ENCODE data around the gene CNMD.

CNMD gene

GRCh38 chr13:52739468-52740071, at the start of gene CNMD:
CNMD (minus strand) TSS chr13:52739820; CDS start chr13:52739701, 119 bp downstream.
- Histone ChIP-seq H3K36me3 (ENCODE audit: control insufficient read depth, insufficient read depth, low read length) (no peaks in the 10 kb centered on the region), H3K9me3 (ENCODE audit: control insufficient read depth, low read length) (no peaks in the 10 kb centered on the region), H3K4me3 (ENCODE audit: low read length) (no peak within 1 kb of the TSS), H3K27me3 (ENCODE audit: control insufficient read depth, insufficient read depth, low read length) (peaks cover 37% of the 10 kb centered on the region), H3K4me1 (ENCODE audit: control insufficient read depth, insufficient read depth, low read length) (peaks cover 12% of the 10 kb centered on the region), H3K9ac (ENCODE audit: low read length) (no peak within 1 kb of the TSS)

GRCh38 chr13:52788011-52788410, 48.4 kb upstream of the CNMD start:
- Histone ChIP-seq H3K27me3 (ENCODE audit: control insufficient read depth, insufficient read depth, low read length) (no peaks in the 10 kb centered on the region), H3K9ac (ENCODE audit: low read length) (no peak overlapping the region), H3K9me3 (ENCODE audit: control insufficient read depth, low read length) (no peaks in the 10 kb centered on the region), H3K36me3 (ENCODE audit: control insufficient read depth, insufficient read depth, low read length) (no peaks in the 10 kb centered on the region), H3K4me1 (ENCODE audit: control insufficient read depth, insufficient read depth, low read length) (no peaks in the 10 kb centered on the region), H3K4me3 (ENCODE audit: low read length) (no peak overlapping the region)

- Histone ChIP-seq H3K9ac (ENCODE audit: low read length) (no peak overlapping the region), H3K27me3 (ENCODE audit: control insufficient read depth, insufficient read depth, low read length) (no peaks in the 10 kb centered on the region), H3K36me3 (ENCODE audit: control insufficient read depth, insufficient read depth, low read length) (no peaks in the 10 kb centered on the region), H3K9me3 (ENCODE audit: control insufficient read depth, low read length) (no peaks in the 10 kb centered on the region), H3K4me3 (ENCODE audit: low read length) (no peak overlapping the region), H3K4me1 (ENCODE audit: control insufficient read depth, insufficient read depth, low read length) (no peaks in the 10 kb centered on the region)
Observed at GRCh38 chr13:52787235-52787634, 47.6 kb upstream of the CNMD start.

- no peaks in the 10 kb centered on the region for H3K9me3 ChIP-seq (ENCODE audit: control insufficient read depth, low read length)
- no peaks in the 10 kb centered on the region for H3K36me3 ChIP-seq (ENCODE audit: control insufficient read depth, insufficient read depth, low read length)
- H3K9ac ChIP-seq (ENCODE audit: low read length) = no peak overlapping the region
- no peaks in the 10 kb centered on the region for H3K4me1 ChIP-seq (ENCODE audit: control insufficient read depth, insufficient read depth, low read length)
- H3K27me3 ChIP-seq (ENCODE audit: control insufficient read depth, insufficient read depth, low read length) = no peaks in the 10 kb centered on the region
- H3K4me3 ChIP-seq (ENCODE audit: low read length) = no peak overlapping the region
Observed at GRCh38 chr13:52786766-52787165, 47.1 kb upstream of the CNMD start.

- Histone ChIP-seq H3K9ac (ENCODE audit: low read length) (no peak overlapping the region), H3K4me1 (ENCODE audit: control insufficient read depth, insufficient read depth, low read length) (no peaks in the 10 kb centered on the region), H3K4me3 (ENCODE audit: low read length) (no peak overlapping the region), H3K9me3 (ENCODE audit: control insufficient read depth, low read length) (no peaks in the 10 kb centered on the region), H3K27me3 (ENCODE audit: control insufficient read depth, insufficient read depth, low read length) (no peaks in the 10 kb centered on the region), H3K36me3 (ENCODE audit: control insufficient read depth, insufficient read depth, low read length) (no peaks in the 10 kb centered on the region)
Observed at GRCh38 chr13:52785739-52786138, 46.1 kb upstream of the CNMD start.

- Histone ChIP-seq H3K27me3 (ENCODE audit: control insufficient read depth, insufficient read depth, low read length) (no peaks in the 10 kb centered on the region), H3K4me1 (ENCODE audit: control insufficient read depth, insufficient read depth, low read length) (no peaks in the 10 kb centered on the region), H3K36me3 (ENCODE audit: control insufficient read depth, insufficient read depth, low read length) (no peaks in the 10 kb centered on the region), H3K9ac (ENCODE audit: low read length) (no peak overlapping the region), H3K4me3 (ENCODE audit: low read length) (no peak overlapping the region), H3K9me3 (ENCODE audit: control insufficient read depth, low read length) (no peaks in the 10 kb centered on the region)
Observed at GRCh38 chr13:52784591-52785340, 45.1 kb upstream of the CNMD start.

- Histone ChIP-seq H3K9ac (ENCODE audit: low read length) (no peak overlapping the region), H3K4me3 (ENCODE audit: low read length) (no peak overlapping the region), H3K9me3 (ENCODE audit: control insufficient read depth, low read length) (no peaks in the 10 kb centered on the region)
Observed at GRCh38 chr13:52783943-52784342, 44.3 kb upstream of the CNMD start.

GRCh38 chr13:52782471-52783448, 43.1 kb upstream of the CNMD start:
- H3K4me1 ChIP-seq (ENCODE audit: control insufficient read depth, insufficient read depth, low read length) = no peaks in the 10 kb centered on the region
- no peaks in the 10 kb centered on the region for H3K27me3 ChIP-seq (ENCODE audit: control insufficient read depth, insufficient read depth, low read length)

More at GRCh38 chr13:52783943-52784342, 44.3 kb upstream of the CNMD start:
- H3K36me3 ChIP-seq (ENCODE audit: control insufficient read depth, insufficient read depth, low read length) = no peaks in the 10 kb centered on the region
- no peaks in the 10 kb centered on the region for H3K27me3 ChIP-seq (ENCODE audit: control insufficient read depth, insufficient read depth, low read length)
- H3K4me1 ChIP-seq (ENCODE audit: control insufficient read depth, insufficient read depth, low read length) = no peaks in the 10 kb centered on the region

GRCh38 chr13:52780611-52781010, 41.0 kb upstream of the CNMD start:
- Histone ChIP-seq H3K4me3 (ENCODE audit: low read length) (no peak overlapping the region), H3K9ac (ENCODE audit: low read length) (no peak overlapping the region), H3K9me3 (ENCODE audit: control insufficient read depth, low read length) (no peaks in the 10 kb centered on the region), H3K36me3 (ENCODE audit: control insufficient read depth, insufficient read depth, low read length) (no peaks in the 10 kb centered on the region), H3K4me1 (ENCODE audit: control insufficient read depth, insufficient read depth, low read length) (no peaks in the 10 kb centered on the region), H3K27me3 (ENCODE audit: control insufficient read depth, insufficient read depth, low read length) (no peaks in the 10 kb centered on the region)

More at GRCh38 chr13:52782471-52783448, 43.1 kb upstream of the CNMD start:
- no peaks in the 10 kb centered on the region for H3K36me3 ChIP-seq (ENCODE audit: control insufficient read depth, insufficient read depth, low read length)
- no peak overlapping the region for H3K4me3 ChIP-seq (ENCODE audit: low read length)
- no peak overlapping the region for H3K9ac ChIP-seq (ENCODE audit: low read length)
- H3K9me3 ChIP-seq (ENCODE audit: control insufficient read depth, low read length) = no peaks in the 10 kb centered on the region

GRCh38 chr13:52780092-52780491, 40.5 kb upstream of the CNMD start:
- Histone ChIP-seq H3K9ac (ENCODE audit: low read length) (no peak overlapping the region), H3K4me1 (ENCODE audit: control insufficient read depth, insufficient read depth, low read length) (no peaks in the 10 kb centered on the region), H3K9me3 (ENCODE audit: control insufficient read depth, low read length) (no peaks in the 10 kb centered on the region), H3K36me3 (ENCODE audit: control insufficient read depth, insufficient read depth, low read length) (no peaks in the 10 kb centered on the region), H3K27me3 (ENCODE audit: control insufficient read depth, insufficient read depth, low read length) (no peaks in the 10 kb centered on the region), H3K4me3 (ENCODE audit: low read length) (no peak overlapping the region)

- no peak overlapping the region for H3K4me3 ChIP-seq (ENCODE audit: low read length)
- H3K9ac ChIP-seq (ENCODE audit: low read length) = no peak overlapping the region
- no peaks in the 10 kb centered on the region for H3K4me1 ChIP-seq (ENCODE audit: control insufficient read depth, insufficient read depth, low read length)
- H3K36me3 ChIP-seq (ENCODE audit: control insufficient read depth, insufficient read depth, low read length) = no peaks in the 10 kb centered on the region
- H3K27me3 ChIP-seq (ENCODE audit: control insufficient read depth, insufficient read depth, low read length) = no peaks in the 10 kb centered on the region
- H3K9me3 ChIP-seq (ENCODE audit: control insufficient read depth, low read length) = no peaks in the 10 kb centered on the region
Observed at GRCh38 chr13:52779103-52779502, 39.5 kb upstream of the CNMD start.

GRCh38 chr13:52776726-52777125, 37.1 kb upstream of the CNMD start:
- no peaks in the 10 kb centered on the region for H3K36me3 ChIP-seq (ENCODE audit: control insufficient read depth, insufficient read depth, low read length)
- H3K4me3 ChIP-seq (ENCODE audit: low read length) = no peak overlapping the region
- no peaks in the 10 kb centered on the region for H3K4me1 ChIP-seq (ENCODE audit: control insufficient read depth, insufficient read depth, low read length)
- no peak overlapping the region for H3K9ac ChIP-seq (ENCODE audit: low read length)
- H3K27me3 ChIP-seq (ENCODE audit: control insufficient read depth, insufficient read depth, low read length) = peaks cover 5% of the 10 kb centered on the region
- H3K9me3 ChIP-seq (ENCODE audit: control insufficient read depth, low read length) = no peaks in the 10 kb centered on the region
